Spleen (tissue), 11 donors: Measurements from ENCODE around the gene PPP1R13B. TPM values are rescaled to one million over a fixed set of nuclear protein-coding genes. Genes with fewer than 3 reads are reported as not detected.

Source experiments
- DNase-seq: peaks from one replicate; pipeline ENCODE4 v3.0.0-alpha.2; 2020
- H3K27ac ChIP-seq, 8 donors: fragments of 200-600 bp; sonication (generic) in 7 of 8; 1 replicate in 4 of 8; 2 replicates in 4 of 8; pipeline versions ENCODE4 v1.5.0 to v1.8.0; 2016 to 2021; ENCODE audit warnings: inconsistent platforms in 4 of 8, mild to moderate bottlenecking in 4 of 8, moderate library complexity in 1 of 8
- H3K27me3 ChIP-seq, 7 donors: fragments of 200-600 bp; sonication (generic) in 6 of 7; replicated peaks in 1 of 7; 1 replicate in 4 of 7; 2 replicates in 3 of 7; pipeline versions ENCODE4 v1.5.0 to v1.8.0; 2016 to 2021; ENCODE audit warnings: inconsistent platforms in 3 of 7, mild to moderate bottlenecking in 1 of 7
- H3K36me3 ChIP-seq, 6 donors: fragments of 200-600 bp; sonication (generic) in 5 of 6; 1 replicate in 4 of 6; 2 replicates in 2 of 6; pipeline versions ENCODE4 v1.5.0 to v1.8.0; 2016 to 2021; ENCODE audit warnings: inconsistent platforms in 2 of 6
- H3K4me1 ChIP-seq, 6 donors: fragments of 200-600 bp; sonication (generic) in 5 of 6; 1 replicate in 3 of 6; 2 replicates in 3 of 6; pipeline versions ENCODE4 v1.5.0 to v1.8.0; 2016 to 2021; ENCODE audit warnings: inconsistent platforms in 3 of 6
- H3K4me3 ChIP-seq, 8 donors: fragments of 200-600 bp; sonication (generic) in 7 of 8; 1 replicate in 4 of 8; 2 replicates in 4 of 8; pipeline versions ENCODE4 v1.5.0 to v1.8.0; 2016 to 2021; ENCODE audit warnings: inconsistent platforms in 4 of 8, mild to moderate bottlenecking in 4 of 8, moderate library complexity in 2 of 8
- H3K9me3 ChIP-seq, 8 donors: fragments of 200-600 bp; sonication (generic) in 7 of 8; 1 replicate in 4 of 8; 2 replicates in 4 of 8; pipeline versions ENCODE4 v1.5.0 to v1.8.0; 2016 to 2021; ENCODE audit warnings: inconsistent platforms in 4 of 8
- CTCF ChIP-seq, 11 experiments: fragments of 200-600 bp in 7 of 11; fragments of 450-650 bp in 4 of 11; sonication (generic) in 4 of 11; IDR thresholded peaks in 8 of 11; conservative IDR thresholded peaks in 3 of 11; 1 replicate in 7 of 11; 2 replicates in 4 of 11; pipeline versions ENCODE4 v1.4.0 to v1.8.0; 2016 to 2021; ENCODE audit warnings: antibody characterized with exemption in 11 of 11, inconsistent platforms in 4 of 11, mild to moderate bottlenecking in 1 of 11
- POLR2A ChIP-seq, 3 donors: fragments of 450-650 bp; IDR thresholded peaks; one replicate each; pipeline ENCODE4 v1.5.1; 2017; ENCODE audit warnings: antibody characterized with exemption in 3 of 3, mild to moderate bottlenecking in 1 of 3
- POLR2AphosphoS5 ChIP-seq, 3 donors: sonication (generic); formaldehyde crosslinking; IDR thresholded peaks; one replicate each; pipeline ENCODE4 v1.5.1; 2017; ENCODE audit warnings: antibody characterized with exemption in 3 of 3
- WGBS, 5 donors: extraction: QIAGEN DNeasy Blood & Tissue Kit in 3 of 5; methylation state at CpG; one replicate each; pipeline versions ENCODE4 v1.1.5 to v1.1.7; 2013 to 2018; 5-methylcytosine and 5-hydroxymethylcytosine counted together
- intact Hi-C: fragments of 100-400 bp; cut with DNase I; formaldehyde crosslinking; loops from one replicate; pipeline ENCODE4 v1.15.0; 2023; ENCODE audit warnings: low total_unique reads
- polyA plus RNA-seq, 3 donors: library from polyadenylated mRNA; stranded (reverse); fragments of 200-250 nt; gene quantifications; one replicate each; pipeline ENCODE4 v1.2.1, GENCODE V29; 2013
- total RNA-seq, 7 donors: library from RNA; depleted of rRNA in 3 of 7; stranded (reverse); fragments of >200 nt in 3 of 7; fragmentation: NEBNext Ultra II Directional in 4 of 7; extraction: Animal tissue kit (Norgen Biotek cat#: 25700) in 4 of 7; gene quantifications; one replicate each; pipeline versions ENCODE4 v1.1.0 to v1.2.1, GENCODE V29; 2016 to 2021
- donor health status: healthy with polysubstance abuse.
- donor health status: DM: no; HTN: no; CAD: no; lungs with moderate emphysema.
- donor health status: DM: no; HTN: no; CAD: no.
- donor health status: Bipolar disorder and iron deficiency.
- donor health status: healthy.
- donor health status: DM: no; HTN: no; CAD: no.
- donor health status: DM: yes; HTN: yes; CAD: no.

The PPP1R13B gene
- total and polyA plus RNA-seq, 10 donors, result 5.7 to 95.3 (median 36.6) TPM

- H3K4me1 ChIP-seq, result peaks cover 24 to 98% (median 52%) of the 10 kb centered on the region in 6 donors
- intact Hi-C loops, result no loop called here
- no peak for DNase-seq
- H3K27me3 ChIP-seq, result no peaks in the 10 kb centered on the region
- no peaks in the 10 kb centered on the region for H3K9me3 ChIP-seq
- 86 to 94% (median 90%) methylated on average over 8 of the region's 8 CpGs for WGBS, 5 donors
- H3K27ac ChIP-seq, result peak overlapping the region in 6 of 8 donors; percentile 3 to 78 (median 73)
- no peak for TF ChIP-seq CTCF (IDR thresholded peaks at IDR 0.05 in 8 of 11, conservative IDR thresholded peaks at IDR 0.05 in 3 of 11)
- TF ChIP-seq POLR2A (IDR thresholded peaks at IDR 0.05), result no peak
- TF ChIP-seq POLR2AphosphoS5 (IDR thresholded peaks at IDR 0.05), result peak in 1 of 3 donors; percentile 20
- no peak overlapping the region for H3K4me3 ChIP-seq
- peaks cover 3 to 99% (median 59%) of the 10 kb centered on the region in 6 donors for H3K36me3 ChIP-seq
Measured at GRCh38 chr14:103690332-103690731, 157.0 kb downstream of the PPP1R13B start.

GRCh38 chr14:103688906-103689902 is 158.2 kb downstream of the PPP1R13B start:
- Histone ChIP-seq H3K36me3 (peaks cover 3 to 99% (median 62%) of the 10 kb centered on the region in 6 donors), H3K27me3 (no peaks in the 10 kb centered on the region), H3K27ac (peak overlapping the region in 7 of 8 donors; percentile 4 to 78 (median 72)), H3K9me3 (no peaks in the 10 kb centered on the region), H3K4me1 (peaks cover 24 to 87% (median 51%) of the 10 kb centered on the region in 6 donors), H3K4me3 (peak overlapping the region in 1 of 8 donors; percentile 44)
- intact Hi-C loops, result loop anchor here (10.0 kb wide), 1 partner anchor 114 kb away; no protein-coding TSS in a partner anchor
- WGBS, 5 donors, result 52 to 79% (median 65%) methylated on average over 16 of the region's 16 CpGs
- TF ChIP-seq CTCF (IDR thresholded peaks at IDR 0.05 in 8 of 11, conservative IDR thresholded peaks at IDR 0.05 in 3 of 11) (no peak), POLR2A (IDR thresholded peaks at IDR 0.05) (no peak), POLR2AphosphoS5 (IDR thresholded peaks at IDR 0.05) (peak in 2 of 3 donors; percentile 58 to 65)
- peak; percentile 84 for DNase-seq

- Histone ChIP-seq H3K4me3 (no peak overlapping the region), H3K27me3 (no peaks in the 10 kb centered on the region), H3K4me1 (peaks cover 24 to 80% (median 51%) of the 10 kb centered on the region in 6 donors), H3K9me3 (no peaks in the 10 kb centered on the region), H3K27ac (peak overlapping the region in 6 of 8 donors; percentile 15 to 78 (median 73)), H3K36me3 (peaks cover 3 to 99% (median 61%) of the 10 kb centered on the region in 6 donors)
- intact Hi-C loops, result loop anchor here (10.0 kb wide), 1 partner anchor 114 kb away; no protein-coding TSS in a partner anchor
- 86 to 97% (median 94%) methylated on average over 5 of the region's 5 CpGs for WGBS, 5 donors
- TF ChIP-seq CTCF (IDR thresholded peaks at IDR 0.05 in 8 of 11, conservative IDR thresholded peaks at IDR 0.05 in 3 of 11) (no peak), POLR2AphosphoS5 (IDR thresholded peaks at IDR 0.05) (no peak), POLR2A (IDR thresholded peaks at IDR 0.05) (no peak)
- no peak for DNase-seq
Measured at GRCh38 chr14:103688441-103688840, 158.9 kb downstream of the PPP1R13B start.
